Activated T-cell treated with anti-CD3 and anti-CD28 coated beads for 24 hours (primary cell): ENCODE results near the gene UBE2U.
"Not testable (repeated sequence)": the region's sequence is repeated elsewhere in the genome, so short reads cannot be mapped to it uniquely, and the experiment has no call there.

ENCODE experiments used
- DNase-seq: peaks from one replicate; pipeline ENCODE4 v3.0.0-alpha.2; 2020; ENCODE audit warnings: low read depth

The UBE2U gene

GRCh38 chr1:64241069-64241468 lies 37.6 kb downstream of the UBE2U start:
- DNase-seq, result no peak

- no peak for DNase-seq
These were observed 39.7 kb downstream of the UBE2U start for GRCh38 chr1:64242895-64243756.

GRCh38 chr1:64243757-64244080 lies 40.3 kb downstream of the UBE2U start:
- no peak for DNase-seq

GRCh38 chr1:64245495-64245894 lies 42.1 kb downstream of the UBE2U start:
- DNase-seq, result no peak

GRCh38 chr1:64246294-64246917 lies 43.0 kb downstream of the UBE2U start:
- DNase-seq, result no peak

- DNase-seq, result no peak
These were observed 44.6 kb downstream of the UBE2U start for GRCh38 chr1:64248065-64248464.

- not testable (repeated sequence) for DNase-seq
These were observed 47.0 kb downstream of the UBE2U start for GRCh38 chr1:64250472-64250871.

GRCh38 chr1:64251971-64252370 lies 48.5 kb downstream of the UBE2U start:
- no peak for DNase-seq

- DNase-seq, result not testable (repeated sequence)
These were observed 53.8 kb downstream of the UBE2U start for GRCh38 chr1:64257233-64257632.

- not testable (repeated sequence) for DNase-seq
These were observed 55.0 kb downstream of the UBE2U start for GRCh38 chr1:64258444-64258843.

GRCh38 chr1:64263335-64263734 lies 59.9 kb downstream of the UBE2U start:
- DNase-seq, result no peak

- DNase-seq, result no peak
These were observed 60.4 kb downstream of the UBE2U start for GRCh38 chr1:64263856-64264255.

GRCh38 chr1:64265141-64265540 lies 61.7 kb downstream of the UBE2U start:
- no peak for DNase-seq

GRCh38 chr1:64266991-64267390 lies 63.6 kb downstream of the UBE2U start:
- DNase-seq, result no peak

GRCh38 chr1:64268653-64269557 lies 65.5 kb downstream of the UBE2U start:
- DNase-seq, result peak; percentile 54

GRCh38 chr1:64269558-64269884 lies 66.1 kb downstream of the UBE2U start:
- DNase-seq, result no peak

GRCh38 chr1:64280001-64280400 lies 76.6 kb downstream of the UBE2U start:
- no peak for DNase-seq

GRCh38 chr1:64282351-64282750 lies 78.9 kb downstream of the UBE2U start:
- no peak for DNase-seq

- no peak for DNase-seq
These were observed 83.6 kb downstream of the UBE2U start for GRCh38 chr1:64287071-64287470.

- no peak for DNase-seq
These were observed 87.0 kb downstream of the UBE2U start for GRCh38 chr1:64290420-64290819.

- no peak for DNase-seq
These were observed 88.5 kb downstream of the UBE2U start for GRCh38 chr1:64291931-64292330.

GRCh38 chr1:64292399-64292798 lies 89.0 kb downstream of the UBE2U start:
- DNase-seq, result no peak

GRCh38 chr1:64293820-64294219 lies 90.4 kb downstream of the UBE2U start:
- no peak for DNase-seq
